Lower leg skin (tissue), 3 donors: ENCODE measurements around the gene IL12RB2.

ENCODE experiments used
- POLR2A ChIP-seq, 2 donors: fragments of 450-650 bp; IDR thresholded peaks; one replicate each; pipeline ENCODE4 v1.6.1; 2016 to 2017; ENCODE audit warnings: antibody characterized with exemption in 2 of 2, mild to moderate bottlenecking in 1 of 2, moderate library complexity in 1 of 2
- TF ChIP-seq, protein P1 (sequence below), 3 donors: fragments of 450-650 bp; IDR thresholded peaks; one replicate each; pipeline ENCODE4 v1.5.1; 2016; ENCODE audit warnings: antibody characterized with exemption in 3 of 3, mild to moderate bottlenecking in 3 of 3, moderate library complexity in 2 of 3

DNA sequence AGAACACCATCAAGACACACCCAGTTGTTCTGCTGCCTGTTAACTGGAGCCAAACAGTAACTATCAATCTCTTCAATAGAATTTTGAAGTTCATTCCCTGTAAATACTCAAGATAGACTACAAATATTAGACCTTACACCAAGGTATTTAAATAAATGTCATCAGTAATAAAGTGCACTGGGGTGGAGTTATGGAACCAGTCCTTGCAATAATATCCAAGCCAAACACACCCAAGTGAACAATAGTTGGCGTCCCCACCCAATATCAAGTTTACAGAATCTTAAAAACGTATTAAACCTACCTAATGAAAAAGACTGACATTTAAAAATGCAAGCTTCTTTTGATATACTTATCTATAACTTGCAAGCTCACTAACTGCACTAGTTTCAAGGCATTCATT is 119.8 kb downstream of the IL12RB2 start:
- TF ChIP-seq, protein P1, sequence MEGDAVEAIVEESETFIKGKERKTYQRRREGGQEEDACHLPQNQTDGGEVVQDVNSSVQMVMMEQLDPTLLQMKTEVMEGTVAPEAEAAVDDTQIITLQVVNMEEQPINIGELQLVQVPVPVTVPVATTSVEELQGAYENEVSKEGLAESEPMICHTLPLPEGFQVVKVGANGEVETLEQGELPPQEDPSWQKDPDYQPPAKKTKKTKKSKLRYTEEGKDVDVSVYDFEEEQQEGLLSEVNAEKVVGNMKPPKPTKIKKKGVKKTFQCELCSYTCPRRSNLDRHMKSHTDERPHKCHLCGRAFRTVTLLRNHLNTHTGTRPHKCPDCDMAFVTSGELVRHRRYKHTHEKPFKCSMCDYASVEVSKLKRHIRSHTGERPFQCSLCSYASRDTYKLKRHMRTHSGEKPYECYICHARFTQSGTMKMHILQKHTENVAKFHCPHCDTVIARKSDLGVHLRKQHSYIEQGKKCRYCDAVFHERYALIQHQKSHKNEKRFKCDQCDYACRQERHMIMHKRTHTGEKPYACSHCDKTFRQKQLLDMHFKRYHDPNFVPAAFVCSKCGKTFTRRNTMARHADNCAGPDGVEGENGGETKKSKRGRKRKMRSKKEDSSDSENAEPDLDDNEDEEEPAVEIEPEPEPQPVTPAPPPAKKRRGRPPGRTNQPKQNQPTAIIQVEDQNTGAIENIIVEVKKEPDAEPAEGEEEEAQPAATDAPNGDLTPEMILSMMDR (IDR thresholded peaks at IDR 0.05) = no peak
- TF ChIP-seq POLR2A (IDR thresholded peaks at IDR 0.05) = no peak
